Epithelial cell of esophagus (primary cell): ENCODE measurements around the gene DCTN4.
A peak's percentile ranks its signal among the peaks of the same experiment; 100 is the strongest.

Experiments used
- DNase-seq: peaks from one replicate; pipeline ENCODE4 v3.0.0; 2010; ENCODE audit warnings: low read depth
- H3K4me3 ChIP-seq: 2 replicates; pipeline ENCODE4 v1.5.1; 2011; ENCODE audit warnings: mild to moderate bottlenecking, low read length, control low read depth
- CTCF ChIP-seq: IDR thresholded peaks from 2 replicates; pipeline ENCODE4 v1.5.1; 2011; ENCODE audit warnings: low read depth, mild to moderate bottlenecking, low read length, control low read depth, inconsistent platforms; ENCODE audit not compliant: insufficient read depth; ENCODE audit errors: missing control alignments

The DCTN4 gene

GRCh38 chr5:150703762-150704161, 55.1 kb downstream of the DCTN4 start:
- DNase-seq: peak; percentile 50
- H3K4me3 ChIP-seq: no peak overlapping the region
- TF ChIP-seq CTCF: no peak

- H3K4me3 ChIP-seq: peak within 1 kb of the TSS; percentile 93
- DNase-seq: peak; percentile 89
- TF ChIP-seq CTCF: peak; percentile 68
Observed at GRCh38 chr5:150700594-150701377, 58.0 kb downstream of the DCTN4 start, which contains the start of gene RBM22. Gene RBM22, minus strand, starts transcription at chr5:150701062. Its CDS starts 77 bp downstream, at chr5:150700985.

GRCh38 chr5:150700246-150700593, 58.6 kb downstream of the DCTN4 start:
- no peak for DNase-seq
- TF ChIP-seq CTCF: no peak
- peak overlapping the region; percentile 93 for H3K4me3 ChIP-seq

- no peak for TF ChIP-seq CTCF
- no peak for DNase-seq
- H3K4me3 ChIP-seq: no peak overlapping the region
Observed at GRCh38 chr5:150694612-150695011, 64.2 kb downstream of the DCTN4 start.

- no peak overlapping the region for H3K4me3 ChIP-seq
- no peak for DNase-seq
- no peak for TF ChIP-seq CTCF
Observed at GRCh38 chr5:150692276-150692675, 66.5 kb downstream of the DCTN4 start.

- DNase-seq: no peak
- TF ChIP-seq CTCF: no peak
- H3K4me3 ChIP-seq: no peak overlapping the region
Observed at GRCh38 chr5:150690760-150691159, 68.1 kb downstream of the DCTN4 start.

- no peak overlapping the region for H3K4me3 ChIP-seq
- no peak for TF ChIP-seq CTCF
- DNase-seq: no peak
Observed at GRCh38 chr5:150689120-150689519, 69.7 kb downstream of the DCTN4 start.
